ENCODE data around the gene SLC39A13.

DNA sequence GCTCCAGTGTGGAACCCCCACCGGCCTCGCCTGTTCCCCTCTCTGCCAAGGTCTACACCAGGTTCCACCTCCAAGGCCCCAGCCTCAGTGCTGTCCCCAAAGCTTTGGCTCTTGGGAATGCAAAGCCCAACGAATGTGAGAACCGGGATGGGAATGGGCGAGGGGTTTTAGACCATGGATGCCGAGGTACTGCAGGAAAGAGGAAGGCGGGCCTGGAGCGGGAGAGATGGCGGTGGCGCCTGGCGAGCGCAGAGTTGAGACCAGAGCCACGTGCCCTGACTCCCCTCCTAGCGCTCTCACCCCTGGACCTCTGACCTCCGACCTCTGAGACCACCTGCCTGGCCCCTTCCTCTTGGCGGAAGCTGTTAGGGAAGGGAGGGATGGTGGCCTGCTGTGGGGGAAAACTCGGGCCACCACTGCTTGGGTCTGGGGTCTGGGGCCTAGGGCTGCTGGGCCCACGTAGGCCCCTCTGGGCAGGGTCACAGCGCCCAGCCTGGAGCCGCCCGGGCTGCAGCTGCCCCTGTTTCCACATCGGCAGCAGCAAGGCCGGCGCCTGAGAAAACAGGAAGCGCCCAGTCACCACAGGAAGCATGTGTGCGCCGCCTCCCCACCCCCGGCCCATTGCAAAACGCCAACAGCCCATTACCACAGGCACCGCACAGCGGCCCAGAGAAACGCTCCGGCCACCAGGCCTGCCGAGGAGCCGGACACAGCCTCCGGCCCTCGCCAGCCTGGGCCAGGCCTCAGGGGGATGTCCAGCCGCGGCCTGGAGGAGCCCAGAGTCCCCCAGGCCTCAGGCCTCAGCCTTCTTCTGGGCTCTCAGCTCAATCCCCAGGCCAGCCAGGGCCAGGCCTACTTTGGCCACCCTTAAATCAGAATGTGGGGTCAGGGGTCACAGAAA is 13.8 kb upstream of the SLC39A13 start:
- TF ChIP-seq EZH2 (IDR thresholded peaks at IDR 0.05; ENCODE audit: insufficient read depth, poor library complexity, severe bottlenecking) (no peak), EZH2phosphoT487 (IDR thresholded peaks at IDR 0.05; ENCODE audit: insufficient read depth, low read depth) (no peak)

Data from GM23248 (cell line).